MG63 (cell line): ENCODE measurements around the gene TSPAN16. TPM values are rescaled to one million over a fixed set of nuclear protein-coding genes. Genes with fewer than 3 reads are reported as not detected.
"Not testable (repeated sequence)": the region's sequence is repeated elsewhere in the genome, so short reads cannot be mapped to it uniquely, and the experiment has no call there.

Experiments
- DNase-seq: peaks from one replicate; pipeline ENCODE4 v3.0.0-alpha.2; 2020
- H3K27me3 ChIP-seq: fragments of 250-450 bp; sonication (Bioruptor Pico); 2 replicates; pipeline ENCODE4 v1.5.1; 2020; ENCODE audit warnings: mild to moderate bottlenecking, moderate library complexity
- H3K36me3 ChIP-seq: fragments of 250-450 bp; sonication (Bioruptor Pico); 2 replicates; pipeline ENCODE4 v1.5.1; 2020; ENCODE audit warnings: mild to moderate bottlenecking, moderate library complexity
- H3K4me3 ChIP-seq: fragments of 250-450 bp; sonication (Bioruptor Pico); 2 replicates; pipeline ENCODE4 v1.5.1; 2020; ENCODE audit warnings: mild to moderate bottlenecking, moderate library complexity
- H3K9me3 ChIP-seq: fragments of 250-450 bp; sonication (Bioruptor Pico); 2 replicates; pipeline ENCODE4 v1.5.1; 2020; ENCODE audit warnings: mild to moderate bottlenecking, moderate library complexity
- total RNA-seq: library from RNA; depleted of rRNA; stranded (reverse); fragments of >200 nt; shearing (Covaris generic); gene quantifications from 2 replicates; pipeline ENCODE4 v1.2.3, GENCODE V29; 2014; ENCODE audit warnings: low replicate concordance

Gene TSPAN16
- total RNA-seq, 1 experiment from 2014 or later, result 1.0 TPM

DNA sequence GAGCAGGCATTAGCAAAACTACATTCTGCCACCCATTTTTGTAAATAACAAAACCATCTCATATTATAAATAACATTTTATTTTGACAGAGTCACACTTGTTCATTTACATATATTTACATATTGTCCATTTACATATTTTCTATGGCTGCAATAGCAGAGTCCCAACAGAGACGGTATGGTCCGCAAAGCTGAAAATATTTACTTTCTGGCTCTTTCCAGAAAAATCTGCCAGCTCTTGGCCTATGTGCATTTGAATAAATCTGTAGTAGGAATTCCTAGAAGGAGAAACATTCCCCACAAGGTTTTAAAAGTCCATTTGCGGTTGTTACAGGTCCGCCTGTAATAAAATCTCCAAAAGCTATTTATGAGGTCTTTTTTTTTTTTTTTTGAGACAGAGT, 5.7 kb upstream of the TSPAN16 start:
- H3K9me3 ChIP-seq, result no peaks in the 10 kb centered on the region
- no peaks in the 10 kb centered on the region for H3K36me3 ChIP-seq
- H3K4me3 ChIP-seq, result no peak overlapping the region
- no peak for DNase-seq
- no peaks in the 10 kb centered on the region for H3K27me3 ChIP-seq

DNA sequence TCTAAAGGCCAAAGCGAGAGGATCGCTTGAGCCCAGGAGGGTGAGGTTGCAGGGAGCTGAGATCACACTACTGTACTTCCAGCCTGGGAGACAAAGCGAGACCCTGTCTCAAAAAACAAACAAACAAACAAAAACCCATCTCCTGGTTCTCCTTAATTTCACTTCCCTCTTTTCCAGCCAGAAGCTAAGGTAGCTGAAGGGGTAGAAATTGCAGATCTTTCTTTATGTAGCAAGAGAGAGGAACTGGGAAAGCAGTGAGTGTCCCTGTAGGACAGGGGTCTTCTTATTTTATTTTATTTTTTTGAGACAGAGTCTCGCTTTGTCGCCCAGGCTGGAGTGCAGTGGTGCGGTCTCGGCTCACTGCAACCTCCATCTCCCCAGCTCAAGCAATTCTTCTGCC, 4.5 kb upstream of the TSPAN16 start:
- H3K36me3 ChIP-seq, result no peaks in the 10 kb centered on the region
- no peak overlapping the region for H3K4me3 ChIP-seq
- no peaks in the 10 kb centered on the region for H3K27me3 ChIP-seq
- no peaks in the 10 kb centered on the region for H3K9me3 ChIP-seq
- no peak for DNase-seq

DNA sequence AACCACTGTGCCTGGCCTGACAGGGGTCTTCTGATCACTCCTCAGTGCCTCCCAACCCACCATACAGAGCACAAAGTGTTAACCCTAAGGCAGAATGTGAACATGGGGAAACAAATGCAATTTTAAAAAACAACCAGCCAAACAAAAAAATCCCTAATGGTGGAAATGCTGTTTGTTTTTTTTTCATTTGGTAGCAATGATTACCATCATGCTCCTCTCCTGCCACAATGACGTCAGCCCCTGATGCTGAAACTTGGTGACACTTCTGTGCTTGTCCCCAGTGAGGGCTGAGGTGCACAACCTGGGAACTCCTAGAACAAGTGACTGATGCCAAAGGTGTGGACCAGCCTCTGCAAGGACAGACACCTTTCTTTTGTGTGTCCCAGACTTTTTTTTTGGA, 4.0 kb upstream of the TSPAN16 start:
- H3K36me3 ChIP-seq, result no peaks in the 10 kb centered on the region
- no peak overlapping the region for H3K4me3 ChIP-seq
- H3K9me3 ChIP-seq, result no peaks in the 10 kb centered on the region
- H3K27me3 ChIP-seq, result no peaks in the 10 kb centered on the region
- no peak for DNase-seq

DNA sequence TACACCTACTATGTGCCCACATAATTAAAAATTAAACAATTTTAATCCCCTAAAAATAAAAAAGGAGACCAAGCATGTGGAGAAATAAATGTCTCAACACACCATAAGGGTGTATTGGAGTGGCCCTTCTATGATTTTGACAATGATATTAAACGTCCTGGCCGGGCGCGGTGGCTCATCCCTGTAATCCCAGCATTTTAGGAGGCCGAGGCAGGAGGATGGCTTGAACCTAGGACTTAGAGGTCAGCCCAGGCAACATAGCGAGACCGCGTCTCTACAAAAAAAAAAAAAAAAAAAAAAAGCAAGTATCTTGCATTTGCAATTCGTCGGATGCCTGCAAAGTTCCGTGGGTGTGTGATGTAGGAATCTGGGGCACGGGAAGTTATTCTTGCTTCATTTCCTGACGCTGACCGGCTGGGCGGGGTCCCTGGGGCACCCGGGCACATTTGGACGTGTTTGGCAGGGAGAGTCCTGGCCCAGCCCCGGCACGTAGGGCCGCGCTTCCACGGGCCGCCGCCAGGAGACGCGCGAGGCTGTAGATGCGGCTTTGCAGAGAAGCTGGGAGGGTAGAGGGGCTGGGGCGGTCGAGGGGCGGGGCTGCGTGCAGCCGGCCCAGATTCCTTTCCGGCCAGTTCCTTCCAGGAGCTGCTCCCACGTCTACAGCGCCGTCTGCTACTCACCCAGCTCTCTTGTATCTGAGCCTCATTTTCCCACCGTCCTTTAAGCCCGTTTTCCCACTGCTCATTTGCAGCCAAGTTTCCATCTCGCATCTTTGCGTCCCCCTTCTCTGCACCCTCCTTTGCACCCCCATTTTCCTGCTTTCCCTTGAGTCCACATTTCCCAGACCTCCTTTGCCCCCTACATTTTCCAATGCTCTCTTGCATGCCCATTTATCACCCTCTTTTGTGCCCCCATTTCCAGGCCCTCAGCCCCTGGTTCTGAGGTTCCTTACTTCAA, 2.2 kb upstream of the TSPAN16 start:
- H3K36me3 ChIP-seq, result no peaks in the 10 kb centered on the region
- H3K27me3 ChIP-seq, result no peaks in the 10 kb centered on the region
- H3K4me3 ChIP-seq, result peak overlapping the region; percentile 32
- H3K9me3 ChIP-seq, result no peaks in the 10 kb centered on the region
- DNase-seq, result peak; percentile 99

DNA sequence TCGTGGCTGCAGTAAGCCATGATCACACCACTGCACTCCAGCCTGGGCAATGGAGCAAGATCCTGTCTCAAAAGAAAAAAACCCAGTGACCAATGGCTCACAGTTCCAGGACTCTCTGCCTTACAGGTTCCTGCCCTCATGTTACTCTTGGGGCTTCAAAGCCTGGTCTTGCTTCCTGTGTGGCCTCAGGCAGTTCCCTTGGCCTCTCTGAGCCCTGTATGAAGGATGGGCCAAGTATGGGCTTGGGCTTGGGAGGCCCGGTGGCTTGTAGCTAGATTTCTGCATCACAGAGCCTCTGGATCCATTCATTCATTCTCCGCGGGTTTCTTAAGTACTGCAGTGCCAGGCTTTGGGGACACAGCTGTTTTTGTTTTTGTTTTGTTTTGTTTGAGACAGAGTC, 780 bp upstream of the TSPAN16 start:
- Histone ChIP-seq H3K36me3 (no peaks in the 10 kb centered on the region), H3K27me3 (no peaks in the 10 kb centered on the region; the same call in 1 of the 2 replicates), H3K4me3 (no peak overlapping the region), H3K9me3 (peaks cover 2% of the 10 kb centered on the region)
- DNase-seq, result no peak

DNA sequence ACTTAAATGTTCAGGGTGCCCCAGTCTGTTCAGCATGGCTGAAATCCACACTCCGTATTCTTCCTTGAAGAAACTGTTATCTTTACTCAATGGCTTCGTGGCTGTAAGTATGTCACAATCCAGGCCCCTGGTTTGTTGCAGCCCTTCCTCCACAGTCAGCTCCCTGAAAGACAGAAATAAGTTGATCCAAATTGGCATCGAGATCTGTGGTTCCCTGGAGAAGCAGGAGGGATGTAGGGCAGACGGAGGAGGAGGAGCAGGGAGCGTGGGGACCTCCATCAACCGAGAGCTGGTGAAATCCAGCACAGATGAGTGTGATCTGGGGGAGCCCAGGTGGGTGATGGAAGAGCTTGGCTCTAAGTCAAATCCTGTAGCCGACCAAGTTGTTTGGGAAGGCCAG, 304 bp downstream of the TSPAN16 start:
- no peak for DNase-seq
- Histone ChIP-seq H3K9me3 (peaks cover 4% of the 10 kb centered on the region), H3K36me3 (no peaks in the 10 kb centered on the region), H3K27me3 (no peaks in the 10 kb centered on the region; the same call in 1 of the 2 replicates), H3K4me3 (no peak overlapping the region)

DNA sequence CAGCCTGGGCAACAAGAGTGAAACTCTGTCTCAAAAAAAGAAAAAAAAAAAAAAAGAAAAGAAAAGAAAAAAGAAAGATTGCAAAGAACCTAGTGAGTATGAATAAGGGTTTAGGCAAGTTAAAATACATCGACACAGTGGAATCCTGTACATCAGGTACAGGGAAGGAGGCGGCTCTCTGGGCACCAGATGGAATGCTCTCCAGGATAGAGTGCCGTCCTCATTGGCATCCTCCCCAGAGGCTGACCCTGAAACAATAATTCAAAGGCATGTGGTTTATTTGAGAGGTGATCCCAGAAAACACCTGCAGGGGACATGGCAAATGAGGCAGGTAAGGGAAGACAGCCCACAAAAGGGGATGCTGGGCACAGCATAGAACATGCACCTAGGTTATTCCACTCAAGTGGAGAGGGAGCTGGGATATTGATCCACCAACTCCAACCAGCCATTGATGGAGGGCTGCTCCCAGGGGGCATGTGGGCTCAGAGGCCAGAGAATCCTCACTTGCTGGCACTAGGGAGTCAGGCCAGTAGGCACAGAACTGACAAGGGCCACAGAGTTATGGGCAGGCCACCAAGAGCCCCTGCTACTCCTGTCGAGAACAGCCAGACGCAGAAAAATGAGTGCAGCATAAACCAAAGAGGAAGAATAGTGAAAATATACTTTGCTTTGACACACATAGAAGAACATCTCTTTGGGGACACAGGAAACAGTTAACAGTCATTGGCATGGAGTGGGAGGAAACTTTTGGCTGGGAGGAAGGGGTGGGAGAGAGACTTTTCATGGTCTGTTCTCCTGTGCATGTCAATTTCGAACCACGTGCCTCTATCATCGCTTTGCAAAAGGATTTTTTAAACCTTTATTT, 4.2 kb downstream of the TSPAN16 start:
- H3K36me3 ChIP-seq, result no peaks in the 10 kb centered on the region
- H3K9me3 ChIP-seq, result peaks cover 4% of the 10 kb centered on the region
- peaks cover 4% of the 10 kb centered on the region; the same call in 1 of the 2 replicates for H3K27me3 ChIP-seq
- H3K4me3 ChIP-seq, result no peak overlapping the region
- no peak for DNase-seq

DNA sequence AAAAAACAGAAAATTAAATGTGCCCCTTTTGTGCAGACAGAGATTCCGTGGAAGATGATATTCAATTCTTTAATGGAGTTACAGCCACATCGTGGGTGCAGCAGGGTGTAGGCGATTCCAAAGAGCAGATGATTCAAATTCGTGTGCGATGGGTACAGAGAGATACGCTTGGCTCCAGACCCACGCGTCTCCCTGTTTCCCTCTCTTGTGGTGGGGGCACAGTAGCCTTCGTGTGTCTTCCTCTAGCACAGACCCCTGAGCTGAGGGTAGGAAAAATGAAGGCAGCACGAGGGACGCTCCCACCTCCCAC, 4.8 kb downstream of the TSPAN16 start:
- H3K4me3 ChIP-seq, result no peak overlapping the region
- DNase-seq, result no peak
- H3K27me3 ChIP-seq, result peaks cover 4% of the 10 kb centered on the region; the same call in 1 of the 2 replicates
- no peaks in the 10 kb centered on the region for H3K36me3 ChIP-seq
- peaks cover 4% of the 10 kb centered on the region for H3K9me3 ChIP-seq

DNA sequence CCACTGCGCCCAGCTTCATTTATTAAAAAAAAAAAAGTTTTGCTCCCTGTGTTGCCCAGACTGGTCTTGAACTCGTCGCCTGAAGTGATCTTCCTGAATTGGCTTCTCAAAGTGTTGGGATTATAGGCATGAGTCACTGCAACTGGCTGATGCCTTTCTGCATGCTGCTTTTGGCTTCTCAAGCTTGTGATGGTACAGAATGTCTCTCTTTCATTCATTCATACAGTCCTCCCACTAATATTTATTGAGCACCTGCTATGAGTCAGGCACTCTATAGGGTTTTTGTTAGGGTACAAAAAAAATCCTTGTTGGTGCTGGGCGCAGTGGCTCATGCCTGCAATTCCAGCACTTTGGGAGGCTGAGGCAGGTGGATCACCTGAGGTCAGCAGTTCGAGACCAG, 9.0 kb downstream of the TSPAN16 start:
- no peak overlapping the region for H3K4me3 ChIP-seq
- peaks cover 3% of the 10 kb centered on the region for H3K9me3 ChIP-seq
- H3K27me3 ChIP-seq, result peaks cover 6% of the 10 kb centered on the region; the same call in 1 of the 2 replicates
- no peak for DNase-seq
- H3K36me3 ChIP-seq, result no peaks in the 10 kb centered on the region

DNA sequence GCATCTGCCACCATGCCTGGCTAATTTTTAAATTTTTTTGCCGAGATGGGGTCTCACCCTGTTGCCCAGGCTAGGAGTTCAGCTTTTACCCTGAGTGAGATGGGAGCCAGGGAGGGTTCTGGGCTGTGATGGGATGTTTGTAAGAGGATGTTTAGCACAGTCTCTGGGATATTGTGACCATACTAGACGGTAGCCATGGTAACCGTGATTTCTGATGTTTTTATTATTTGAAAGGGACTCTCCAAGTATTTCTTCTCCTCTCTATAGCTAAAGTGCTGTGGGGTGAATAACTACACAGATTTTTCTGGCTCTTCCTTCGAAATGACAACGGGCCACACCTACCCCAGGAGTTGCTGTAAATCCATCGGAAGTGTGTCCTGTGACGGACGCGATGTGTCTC, 10.4 kb downstream of the TSPAN16 start:
- Histone ChIP-seq H3K4me3 (no peak overlapping the region), H3K36me3 (no peaks in the 10 kb centered on the region), H3K9me3 (no peaks in the 10 kb centered on the region), H3K27me3 (peaks cover 6% of the 10 kb centered on the region; the same call in 1 of the 2 replicates)
- DNase-seq, result no peak

DNA sequence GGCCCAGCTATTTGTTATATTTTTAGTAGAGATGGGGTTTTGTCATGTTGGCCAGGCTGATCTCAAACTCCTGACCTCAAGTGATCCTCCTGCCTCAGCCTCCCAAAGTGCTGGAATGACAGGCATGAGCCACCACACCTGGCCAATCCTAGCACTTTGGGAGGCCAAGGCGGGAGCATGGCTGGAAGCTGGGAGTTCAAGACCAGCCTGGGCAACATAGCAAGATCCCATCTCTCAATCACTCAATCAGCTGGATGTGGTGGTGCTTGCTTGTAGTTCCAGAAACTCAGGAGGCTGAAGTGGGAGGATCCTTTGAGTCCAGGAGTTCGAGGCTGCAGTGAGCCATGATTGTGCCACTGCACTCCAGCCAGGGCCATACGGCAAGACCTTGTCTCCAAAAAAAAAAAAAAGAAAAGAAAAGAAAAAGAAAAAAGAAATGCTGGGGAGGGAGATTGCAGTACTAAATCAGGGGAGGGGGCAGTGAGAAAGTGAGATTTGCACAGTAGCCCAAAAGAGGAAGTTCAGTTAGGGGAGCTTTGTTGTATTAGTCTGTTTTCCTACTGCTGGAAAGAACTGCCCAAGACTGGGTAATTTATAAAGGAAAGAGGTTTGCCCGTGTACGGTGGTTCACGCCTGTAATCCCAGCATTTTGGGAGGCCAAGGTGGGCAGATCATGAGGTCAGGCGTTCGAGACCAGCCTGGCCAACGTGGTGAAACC, 24.5 kb downstream of the TSPAN16 start:
- H3K9me3 ChIP-seq, H3K4me3 ChIP-seq, H3K36me3 ChIP-seq, DNase-seq, H3K27me3 ChIP-seq: not testable (repeated sequence)

DNA sequence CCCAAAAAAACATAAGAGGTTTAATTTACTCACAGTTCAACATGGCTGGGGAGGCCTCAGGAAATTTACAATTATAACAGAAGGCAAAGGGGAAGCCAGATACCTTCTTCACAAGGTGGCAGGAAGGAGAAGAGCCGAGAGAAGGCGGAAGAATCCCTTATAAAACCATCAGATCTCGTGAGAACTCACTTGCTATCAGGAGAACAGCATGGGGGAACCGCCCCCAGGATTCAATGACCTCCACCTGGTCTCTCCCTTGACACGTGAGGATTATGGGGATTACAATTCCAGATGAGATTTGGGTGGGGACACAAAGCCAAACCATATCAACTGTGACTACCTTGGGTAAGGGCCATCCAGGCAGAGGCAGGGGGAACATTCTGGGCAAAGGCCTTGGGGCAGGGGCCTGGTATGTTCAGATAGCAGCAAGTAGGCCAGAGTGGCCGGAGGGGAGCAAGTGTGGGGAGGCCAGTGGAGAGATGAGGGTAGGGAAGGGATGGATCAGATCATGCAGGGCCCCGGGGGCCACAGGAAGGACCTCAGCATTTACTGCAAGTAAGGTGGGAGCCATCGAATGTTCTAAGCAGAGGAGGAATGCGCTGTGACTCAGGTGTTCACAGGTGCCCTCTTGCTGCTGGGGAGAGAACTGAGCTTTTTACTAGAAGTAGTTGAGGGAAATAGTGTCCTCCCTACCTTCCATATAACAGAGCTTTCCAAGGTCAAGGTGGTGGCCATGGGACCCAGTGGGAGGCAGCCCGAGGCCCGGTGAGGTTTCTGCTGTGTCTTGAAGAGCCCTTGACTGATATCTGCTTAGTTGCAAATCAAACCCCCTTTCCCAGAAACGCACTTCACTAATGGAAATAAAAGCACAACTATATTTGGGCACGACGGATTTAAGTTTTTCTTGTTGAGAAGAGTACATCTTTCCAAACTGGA, 25.5 kb downstream of the TSPAN16 start:
- no peak for DNase-seq
- Histone ChIP-seq H3K27me3 (no peaks in the 10 kb centered on the region), H3K9me3 (no peaks in the 10 kb centered on the region), H3K36me3 (no peaks in the 10 kb centered on the region), H3K4me3 (no peak overlapping the region)

DNA sequence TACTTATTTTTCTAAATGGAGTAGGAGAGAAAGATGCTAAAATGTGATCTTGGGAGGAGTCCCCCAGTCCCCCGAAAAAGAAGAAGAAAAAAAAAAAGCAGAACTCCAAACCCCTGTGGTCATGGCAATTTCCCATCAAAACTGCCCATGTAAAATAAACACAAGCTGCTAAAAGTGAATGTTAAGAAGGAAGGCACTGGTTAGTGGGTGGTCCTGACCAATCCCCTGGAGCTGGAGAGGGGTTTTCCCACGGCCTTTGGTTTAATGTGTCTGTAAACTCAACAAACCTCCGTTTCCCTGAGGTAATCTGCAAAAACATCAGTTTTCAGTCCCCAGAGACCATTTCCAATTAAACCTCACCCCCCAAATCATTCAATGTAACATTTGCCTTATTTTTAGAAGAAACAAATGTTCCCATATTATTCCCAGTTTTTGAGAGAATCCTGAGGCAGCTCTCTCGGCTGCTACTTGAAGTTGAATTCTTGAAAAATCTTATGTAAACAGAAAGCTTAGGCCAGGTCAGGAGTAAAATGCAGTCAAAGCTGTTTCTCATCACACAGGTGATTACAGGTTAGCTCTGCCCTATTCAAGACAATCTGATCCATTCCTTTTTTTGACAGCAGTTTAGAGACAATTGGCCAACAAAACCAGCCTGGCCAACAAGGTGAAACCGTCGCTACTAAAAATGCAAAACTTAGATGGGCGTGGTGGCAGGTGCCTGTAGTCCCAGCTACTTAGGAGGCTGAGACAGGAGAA, 26.5 kb downstream of the TSPAN16 start:
- Histone ChIP-seq H3K4me3 (no peak overlapping the region), H3K9me3 (no peaks in the 10 kb centered on the region), H3K36me3 (no peaks in the 10 kb centered on the region), H3K27me3 (no peaks in the 10 kb centered on the region; the same call in 1 of the 2 replicates)
- no peak for DNase-seq

DNA sequence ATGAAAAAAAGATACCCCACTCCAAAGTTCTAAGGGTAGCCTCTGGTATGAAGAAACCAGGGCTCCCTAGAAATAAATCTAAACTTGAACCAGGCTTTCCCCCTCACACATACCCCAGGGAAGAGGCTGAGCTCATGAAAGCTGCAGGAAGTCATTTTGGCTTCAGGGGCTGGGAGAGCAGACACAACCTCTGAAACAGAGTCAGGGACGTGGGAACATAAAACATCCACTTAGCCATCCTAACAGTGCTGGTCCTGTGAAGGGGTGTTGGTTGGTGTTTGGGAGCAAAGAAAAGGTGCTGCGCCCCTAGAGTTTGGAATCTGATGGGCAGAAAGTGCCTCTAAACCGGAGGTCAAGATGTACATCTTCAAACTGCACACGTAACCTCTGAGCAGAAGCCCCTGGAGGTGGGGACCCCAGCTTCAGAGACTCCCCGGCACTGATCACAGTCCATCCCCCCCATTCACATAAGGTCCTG, 27.7 kb downstream of the TSPAN16 start:
- no peak for DNase-seq
- Histone ChIP-seq H3K36me3 (no peaks in the 10 kb centered on the region), H3K9me3 (no peaks in the 10 kb centered on the region), H3K27me3 (no peaks in the 10 kb centered on the region; the same call in 1 of the 2 replicates), H3K4me3 (no peak overlapping the region; the same call in 1 of the 2 replicates)

DNA sequence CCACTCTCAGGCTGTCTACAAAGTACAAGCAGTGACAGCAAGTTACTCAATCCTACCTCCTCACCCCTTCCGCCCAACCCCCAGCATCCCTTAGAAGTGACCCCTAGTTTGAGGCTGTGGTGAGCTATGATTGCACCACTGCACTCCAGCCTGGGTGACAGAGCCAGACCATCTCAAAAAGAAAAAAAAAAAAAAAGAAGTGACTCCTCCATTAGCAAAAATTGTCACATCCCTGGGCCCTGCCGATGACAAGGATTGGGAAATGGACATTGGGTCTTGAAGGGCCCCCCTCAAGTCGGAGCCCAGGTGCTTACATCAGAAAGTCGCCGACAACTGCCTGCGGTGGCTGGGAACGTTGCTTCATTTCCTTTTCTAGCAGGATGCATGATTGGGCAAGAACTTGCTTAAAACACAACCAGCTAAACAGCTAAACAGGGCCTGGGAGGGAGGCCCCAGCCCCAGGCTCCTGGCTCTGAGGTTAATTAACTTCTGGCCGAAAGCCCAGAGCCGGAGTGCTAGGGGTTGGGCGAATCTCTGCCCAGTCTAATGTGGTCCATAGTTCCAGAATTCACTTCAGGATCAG, 28.2 kb downstream of the TSPAN16 start:
- Histone ChIP-seq H3K36me3 (no peaks in the 10 kb centered on the region), H3K9me3 (no peaks in the 10 kb centered on the region), H3K4me3 (peak overlapping the region; percentile 5), H3K27me3 (no peaks in the 10 kb centered on the region; the same call in 1 of the 2 replicates)
- DNase-seq, result peak; percentile 95
